ENCODE measurements around the gene SESN1.

Gene SESN1

DNA sequence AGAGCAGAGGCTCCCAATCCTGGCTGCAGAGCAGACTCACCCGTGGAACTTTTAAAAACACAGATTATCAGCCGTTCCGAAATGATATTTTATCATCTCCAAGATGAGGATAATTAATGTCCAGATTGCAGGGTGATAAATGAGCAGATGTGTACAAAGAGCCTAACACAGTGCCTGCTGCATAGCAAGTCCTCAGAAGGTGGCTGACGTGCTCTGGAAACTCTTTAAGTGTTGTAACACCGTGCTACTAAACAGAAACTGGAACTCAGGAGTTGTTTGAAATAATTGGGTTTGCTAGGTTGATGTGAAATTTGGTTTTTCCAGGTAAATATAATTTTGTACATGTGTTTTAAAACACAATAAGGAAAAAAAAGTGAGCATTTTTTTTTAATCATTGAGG, 128.4 kb downstream of the SESN1 start:
- no peak for DNase-seq (ENCODE audit: low read depth in 2 of 2, low spot score in 1 of 2)

DNA sequence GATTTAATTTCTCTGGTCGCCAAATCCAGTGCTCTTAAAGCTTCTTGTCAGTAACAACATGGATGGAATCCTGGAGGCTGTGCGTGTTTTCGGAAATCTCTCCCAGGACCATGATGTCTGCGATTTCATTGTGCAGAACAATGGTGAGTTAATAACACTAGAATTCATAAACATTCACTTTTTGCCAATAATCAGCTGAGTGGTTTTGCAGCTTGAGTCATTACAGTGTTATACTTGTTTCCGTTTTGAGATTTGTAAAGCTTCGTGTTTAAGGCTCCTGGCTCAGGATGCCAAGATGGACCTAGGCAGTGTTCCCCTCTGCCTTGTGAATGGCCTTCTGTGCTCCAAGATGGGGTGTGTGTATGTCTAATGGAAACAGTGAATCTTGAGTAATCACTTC, 132.7 kb downstream of the SESN1 start:
- no peak for DNase-seq (ENCODE audit: low read depth in 2 of 2, low spot score in 1 of 2)

DNA sequence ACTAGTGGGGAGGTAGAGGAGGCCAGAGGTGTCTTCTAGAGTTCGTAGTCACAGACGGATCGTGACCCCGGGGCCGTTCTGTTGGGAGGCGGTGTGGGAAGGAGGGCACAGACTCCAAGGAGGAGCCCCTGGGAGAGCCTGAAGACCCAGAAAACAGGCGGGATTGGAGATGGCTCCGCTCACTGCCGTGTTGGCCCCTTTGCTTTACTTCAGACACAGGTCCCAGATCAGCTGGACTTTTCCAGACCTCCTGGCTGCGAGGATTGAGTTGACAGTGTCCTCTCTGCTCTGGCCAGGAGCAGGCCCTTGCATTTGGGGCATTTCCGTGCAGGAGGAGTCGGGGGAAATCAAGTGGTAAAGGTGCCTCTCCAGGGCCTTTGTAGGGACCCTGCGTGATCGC, 133.6 kb downstream of the SESN1 start:
- DNase-seq (ENCODE audit: low read depth in 2 of 2, low spot score in 1 of 2) = no peak

DNA sequence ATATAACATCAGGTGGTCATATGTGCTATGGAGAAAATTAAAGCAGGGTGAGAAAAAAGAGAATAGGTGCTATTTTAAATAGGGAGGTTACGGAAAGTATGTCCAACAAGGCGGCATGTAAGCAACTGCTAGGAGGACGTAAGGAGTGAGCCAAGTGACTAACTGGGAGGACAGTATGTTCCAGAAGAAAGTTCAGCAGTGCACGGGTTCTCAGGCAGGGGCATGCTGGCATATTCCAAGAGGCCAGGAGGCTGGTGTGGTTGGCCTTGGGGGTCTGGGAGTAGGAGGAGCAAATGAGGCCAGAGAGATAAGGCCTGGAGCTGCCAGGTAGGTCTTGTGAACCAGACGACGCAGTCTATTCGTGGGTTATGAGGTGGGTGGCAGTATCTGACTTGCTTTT, 134.0 kb downstream of the SESN1 start:
- no peak for DNase-seq (ENCODE audit: low read depth in 2 of 2, low spot score in 1 of 2)

DNA sequence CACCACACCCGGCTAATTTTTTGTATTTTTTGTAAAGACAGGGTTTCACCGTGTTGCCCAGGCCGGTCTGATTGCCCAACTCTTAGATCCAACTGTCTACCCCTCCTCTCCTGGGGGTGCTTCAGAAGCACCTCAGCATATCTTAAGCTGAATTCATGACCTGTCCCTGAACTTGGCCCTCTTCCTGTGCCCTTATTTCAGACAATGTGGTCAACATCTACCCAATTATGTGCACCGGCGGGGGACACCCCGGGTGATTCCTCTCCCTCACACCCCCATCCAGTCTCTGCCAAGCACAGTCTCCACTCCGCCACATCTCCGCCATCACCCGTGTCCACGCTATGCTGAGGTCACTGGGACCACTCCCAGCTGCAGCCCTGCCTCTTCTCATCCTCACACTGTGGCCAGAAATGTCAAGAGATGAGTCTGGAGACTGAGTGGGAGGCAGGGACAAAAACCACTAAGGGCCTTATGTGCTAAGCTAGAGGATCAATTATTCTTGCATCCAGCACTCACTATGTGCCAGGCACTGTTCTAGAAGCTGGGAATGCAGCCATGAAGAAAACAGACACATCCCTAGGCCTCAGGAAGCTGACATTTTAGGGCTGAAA, 134.6 kb downstream of the SESN1 start:
- DNase-seq (ENCODE audit: low read depth in 2 of 2, low spot score in 1 of 2) = no peak

DNA sequence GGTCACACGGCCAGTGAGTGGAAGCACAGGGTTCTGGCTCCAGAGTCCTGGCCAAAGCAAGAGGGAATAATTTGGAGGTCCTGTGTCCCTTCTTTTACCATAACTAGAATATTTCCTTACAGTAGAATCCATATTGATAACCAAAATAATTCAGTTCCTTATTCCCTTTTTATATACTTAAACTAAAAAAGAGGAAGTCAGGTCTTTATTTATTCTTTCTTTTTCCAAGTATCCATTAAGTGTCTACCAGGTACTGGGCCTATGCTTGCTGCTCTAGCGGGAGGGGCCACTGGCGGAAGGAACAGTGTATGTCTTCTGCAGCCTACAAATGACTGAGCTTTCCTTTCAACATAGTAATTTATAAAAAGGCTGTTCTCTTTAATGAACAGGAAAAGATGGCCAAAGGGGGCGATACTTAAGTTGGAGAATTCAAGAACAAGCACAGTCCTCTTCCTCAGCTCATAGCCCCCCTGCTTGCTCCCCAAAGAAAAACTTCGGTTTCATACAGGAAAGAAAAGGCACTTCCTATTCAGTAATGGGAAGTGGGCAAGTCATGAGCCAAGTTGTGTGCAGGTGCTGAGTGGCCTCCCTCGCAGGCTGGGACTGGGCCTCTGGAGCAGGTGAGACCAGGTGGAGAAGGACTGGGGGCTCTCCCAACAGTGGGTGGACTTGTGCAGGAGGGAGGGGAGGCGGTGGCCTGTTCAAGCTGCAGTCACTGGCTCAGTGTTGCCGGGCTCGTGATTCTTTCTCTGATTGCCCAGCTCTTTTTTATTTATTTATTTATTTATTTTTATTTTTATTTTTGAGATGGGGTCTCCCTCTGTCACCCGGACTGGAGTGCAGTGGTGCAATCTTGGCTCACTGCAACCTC, 135.5 kb downstream of the SESN1 start:
- no peak for DNase-seq (ENCODE audit: low read depth in 2 of 2, low spot score in 1 of 2)

DNA sequence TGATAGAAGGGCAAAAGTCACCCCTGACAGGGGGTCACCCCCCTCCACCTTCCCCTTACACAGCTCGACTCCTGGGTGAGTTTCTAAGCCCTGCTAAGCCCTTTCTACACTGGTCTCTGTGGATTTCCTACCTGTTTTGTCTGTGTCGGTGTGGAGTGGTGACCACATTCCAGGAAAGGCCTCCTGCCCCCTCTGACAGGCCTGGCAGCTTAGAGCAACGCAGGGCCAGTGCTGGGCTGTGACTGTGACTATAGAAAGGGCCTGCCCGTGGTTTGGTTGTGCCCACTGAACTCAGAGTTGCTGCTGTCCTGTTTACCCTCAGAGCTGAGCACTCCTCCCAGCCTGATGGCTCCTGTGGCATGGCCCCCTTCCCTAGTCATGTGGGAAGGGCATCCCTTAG, 137.4 kb downstream of the SESN1 start:
- no peak for DNase-seq (ENCODE audit: low read depth in 2 of 2, low spot score in 1 of 2)

DNA sequence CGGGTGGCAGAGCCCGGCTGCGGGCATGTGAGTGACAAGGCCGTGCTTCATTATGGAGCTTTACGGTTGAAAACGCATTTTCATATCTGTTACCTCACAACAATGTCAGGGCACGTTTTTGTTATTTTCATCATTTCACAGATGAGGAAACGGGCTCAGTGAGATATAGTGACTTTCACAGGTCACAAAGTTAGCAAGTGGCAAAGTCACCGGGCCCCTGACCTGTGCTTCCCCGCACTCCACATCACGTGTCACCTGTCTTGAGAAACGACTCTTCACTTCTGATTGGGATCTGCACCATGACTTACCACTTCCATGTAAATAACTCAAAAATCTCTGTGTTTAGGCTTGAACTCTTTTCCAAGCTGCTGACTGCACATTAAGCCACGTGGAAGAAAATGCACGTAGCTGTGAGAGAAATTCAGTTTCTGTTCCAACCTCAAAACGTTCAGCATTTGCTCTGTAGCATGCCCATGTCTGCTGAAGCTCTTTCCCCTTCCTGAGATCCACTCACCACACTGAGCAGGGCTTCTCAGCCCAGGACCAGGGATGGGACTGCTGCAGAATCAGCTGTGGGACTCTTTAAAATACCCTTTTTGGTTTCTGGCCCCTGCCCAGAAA, 139.2 kb downstream of the SESN1 start:
- no peak for DNase-seq (ENCODE audit: low read depth in 2 of 2, low spot score in 1 of 2)

DNA sequence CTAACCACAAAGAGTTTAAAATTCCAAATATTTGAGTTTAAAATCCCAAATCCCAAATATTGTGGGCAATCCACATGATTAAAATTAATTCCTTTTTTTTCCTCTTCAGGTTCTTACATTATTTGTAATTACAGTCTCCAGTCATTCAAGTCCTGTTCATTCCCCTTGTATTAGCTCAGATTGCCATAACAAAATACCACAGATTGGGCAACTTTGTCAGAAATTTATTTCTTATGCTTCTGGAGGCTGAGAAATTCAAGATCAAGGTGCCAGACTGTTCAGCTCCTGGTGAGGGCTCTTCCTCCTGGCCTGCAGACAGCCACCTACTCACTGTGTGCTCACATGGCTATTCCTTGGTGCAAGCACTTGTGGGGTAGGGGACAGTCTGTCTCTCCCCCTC, 141.0 kb downstream of the SESN1 start:
- DNase-seq (ENCODE audit: low read depth in 2 of 2, low spot score in 1 of 2) = no peak

DNA sequence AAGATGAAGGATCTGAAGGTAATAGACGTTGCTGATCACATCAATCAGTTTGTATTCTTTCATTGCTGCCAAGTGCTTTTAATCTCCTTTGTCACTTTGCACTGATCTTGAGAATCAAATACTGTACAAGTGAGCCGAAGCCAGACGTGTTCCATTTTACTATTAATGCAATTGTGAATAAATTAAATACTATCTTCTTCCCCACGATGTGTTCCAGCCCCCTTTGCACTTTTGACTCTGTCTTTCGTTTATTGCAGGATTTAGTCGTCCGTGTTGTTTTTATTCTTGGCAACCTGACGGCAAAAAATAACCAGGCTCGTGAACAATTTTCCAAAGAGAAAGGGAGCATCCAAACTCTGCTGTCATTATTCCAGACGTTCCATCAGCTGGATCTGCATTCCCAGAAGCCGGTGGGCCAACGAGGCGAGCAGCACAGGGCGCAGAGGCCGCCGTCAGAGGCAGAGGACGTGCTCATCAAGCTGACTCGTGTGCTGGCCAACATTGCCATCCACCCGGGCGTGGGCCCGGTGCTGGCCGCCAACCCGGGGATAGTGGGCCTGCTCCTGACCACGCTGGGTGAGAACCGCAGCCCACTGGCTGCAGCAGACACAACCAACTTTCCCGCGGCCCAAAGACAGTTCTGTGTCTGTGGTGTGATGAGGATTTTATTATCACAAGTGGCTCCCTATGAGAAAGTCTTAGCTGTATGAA, 141.7 kb downstream of the SESN1 start:
- DNase-seq (ENCODE audit: low read depth in 2 of 2, low spot score in 1 of 2) = no peak

DNA sequence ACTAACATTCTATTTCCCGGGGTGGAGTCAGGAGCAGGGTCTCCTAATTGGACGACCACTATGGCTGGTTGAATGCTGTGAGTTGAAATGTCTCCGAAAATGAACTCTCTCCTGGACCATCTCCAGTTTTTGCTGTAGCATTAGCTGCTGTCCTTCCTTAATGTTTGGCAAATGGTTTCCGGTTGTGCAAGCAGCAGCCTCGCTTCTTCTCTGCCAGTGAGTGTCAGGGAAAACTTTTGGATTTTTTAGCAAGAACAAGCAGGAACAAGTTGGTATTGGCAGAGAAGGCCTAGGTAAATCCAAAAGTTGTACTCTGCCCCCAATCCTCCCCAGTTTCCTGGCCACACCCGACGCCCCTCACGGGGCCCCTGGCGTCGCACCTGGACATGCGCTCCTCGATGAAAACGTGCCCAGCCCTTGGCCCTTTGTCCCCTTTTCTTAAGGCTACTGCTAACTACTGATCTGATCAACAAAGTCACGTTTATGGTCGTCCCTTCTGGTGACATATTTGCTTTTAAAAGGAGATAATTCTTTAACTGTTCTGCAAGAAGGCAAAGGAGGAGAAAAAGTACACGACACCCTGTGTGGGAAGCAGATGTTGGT, 143.2 kb downstream of the SESN1 start:
- DNase-seq (ENCODE audit: low read depth in 2 of 2, low spot score in 1 of 2) = no peak

DNA sequence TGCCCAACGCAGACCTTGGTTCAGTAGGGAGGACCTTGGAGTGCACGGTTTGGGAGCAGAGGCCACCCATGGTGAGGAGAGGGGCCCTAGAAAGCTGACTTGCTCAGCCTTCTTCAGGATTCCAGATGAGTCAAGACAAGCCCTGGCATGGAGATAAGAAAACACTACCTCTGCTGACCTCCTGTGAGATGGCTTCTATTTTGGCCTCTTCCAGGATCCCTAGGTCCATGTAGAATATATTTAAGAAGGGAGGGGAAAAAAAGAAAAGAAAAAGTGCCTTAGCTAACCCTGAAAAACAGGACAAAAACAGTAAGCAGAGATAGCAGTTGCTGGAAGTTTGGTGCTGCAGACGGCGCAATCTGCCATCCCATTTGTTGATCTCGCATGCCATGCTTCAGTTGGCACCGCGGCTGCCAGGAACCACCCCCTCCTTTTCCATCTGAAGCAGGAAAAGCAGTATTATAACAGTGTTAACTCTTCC, 146.4 kb downstream of the SESN1 start:
- no peak for DNase-seq (ENCODE audit: low read depth in 2 of 2, low spot score in 1 of 2)

DNA sequence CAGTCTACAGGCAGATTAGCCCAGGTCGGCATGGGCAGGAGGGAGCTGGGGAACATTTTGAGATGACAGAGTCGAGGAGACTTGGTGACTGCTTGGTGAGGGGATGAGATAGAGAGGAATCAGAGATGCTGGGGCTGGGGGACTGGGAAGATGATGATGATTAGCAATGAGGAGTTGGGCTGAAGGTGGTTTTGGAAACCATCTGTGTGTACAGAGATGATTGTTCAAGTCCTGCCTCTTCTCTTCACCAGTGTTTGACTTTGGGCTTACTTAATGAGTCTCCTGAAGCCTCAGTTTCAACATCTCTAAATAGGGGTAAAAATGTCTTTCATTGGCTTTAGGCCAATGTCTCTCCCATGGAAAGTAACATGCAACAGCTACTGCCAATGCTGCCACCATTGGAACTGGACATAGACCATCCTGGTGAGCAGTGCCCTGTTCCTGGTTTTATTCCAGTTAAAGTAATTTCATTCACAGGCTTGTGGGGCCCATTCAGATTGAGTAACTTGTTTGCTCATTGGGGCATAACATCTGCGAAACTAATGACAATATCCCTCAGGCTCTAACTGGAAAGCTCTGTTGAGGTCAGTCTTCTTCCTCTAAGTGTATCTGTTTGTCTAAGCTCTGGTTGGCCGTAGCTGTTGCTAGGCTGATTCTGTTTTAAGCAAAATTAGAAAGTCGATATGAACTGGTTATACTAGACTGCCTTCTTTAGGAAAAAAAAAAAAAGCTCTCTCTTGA, 147.4 kb downstream of the SESN1 start:
- no peak for DNase-seq (ENCODE audit: low read depth in 2 of 2, low spot score in 1 of 2)

DNA sequence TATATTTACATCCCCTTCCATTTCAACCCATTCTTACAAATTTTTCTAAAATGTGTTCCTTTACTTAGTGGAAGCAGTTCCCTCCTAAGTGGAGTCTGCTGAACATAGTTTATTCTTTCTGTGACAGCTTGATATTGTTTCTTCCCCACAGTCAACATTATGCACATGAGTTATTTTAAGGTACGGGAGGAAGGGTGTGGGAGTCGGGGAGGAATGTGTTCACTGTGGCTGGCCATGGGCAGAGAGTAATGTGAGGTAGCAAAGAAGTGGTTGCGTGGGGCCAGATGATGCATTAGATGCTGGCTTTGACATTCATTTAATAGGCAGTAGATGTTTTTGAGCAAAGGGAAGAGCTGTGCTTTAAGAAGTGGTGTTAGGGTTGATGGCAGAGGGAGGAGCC, 148.0 kb downstream of the SESN1 start:
- no peak for DNase-seq (ENCODE audit: low read depth in 2 of 2, low spot score in 1 of 2)

DNA sequence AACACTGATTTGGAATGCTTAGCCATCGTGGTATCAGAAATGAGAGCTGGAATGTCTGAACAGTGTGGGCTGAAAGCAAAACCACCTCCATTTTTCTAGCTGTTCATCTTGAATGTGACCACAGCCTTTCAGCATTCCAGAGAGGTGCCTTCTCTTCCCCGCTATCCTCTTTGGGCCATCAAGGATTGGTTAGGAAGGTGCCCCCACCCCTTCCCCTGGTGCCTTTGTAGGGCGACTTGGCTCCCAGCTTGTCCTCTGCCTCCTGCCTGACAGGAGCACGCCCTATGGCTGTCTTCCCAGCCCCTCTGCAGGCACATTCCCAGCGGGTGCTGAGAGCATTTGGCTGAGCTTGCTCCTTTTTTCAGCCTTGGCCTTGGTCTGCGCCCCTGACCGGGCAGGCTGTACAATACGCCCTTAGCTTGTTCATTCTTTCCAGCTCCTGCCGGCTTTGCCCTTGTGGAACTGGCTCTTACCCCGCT, 148.9 kb downstream of the SESN1 start:
- DNase-seq (ENCODE audit: low read depth in 2 of 2, low spot score in 1 of 2) = no peak

DNA sequence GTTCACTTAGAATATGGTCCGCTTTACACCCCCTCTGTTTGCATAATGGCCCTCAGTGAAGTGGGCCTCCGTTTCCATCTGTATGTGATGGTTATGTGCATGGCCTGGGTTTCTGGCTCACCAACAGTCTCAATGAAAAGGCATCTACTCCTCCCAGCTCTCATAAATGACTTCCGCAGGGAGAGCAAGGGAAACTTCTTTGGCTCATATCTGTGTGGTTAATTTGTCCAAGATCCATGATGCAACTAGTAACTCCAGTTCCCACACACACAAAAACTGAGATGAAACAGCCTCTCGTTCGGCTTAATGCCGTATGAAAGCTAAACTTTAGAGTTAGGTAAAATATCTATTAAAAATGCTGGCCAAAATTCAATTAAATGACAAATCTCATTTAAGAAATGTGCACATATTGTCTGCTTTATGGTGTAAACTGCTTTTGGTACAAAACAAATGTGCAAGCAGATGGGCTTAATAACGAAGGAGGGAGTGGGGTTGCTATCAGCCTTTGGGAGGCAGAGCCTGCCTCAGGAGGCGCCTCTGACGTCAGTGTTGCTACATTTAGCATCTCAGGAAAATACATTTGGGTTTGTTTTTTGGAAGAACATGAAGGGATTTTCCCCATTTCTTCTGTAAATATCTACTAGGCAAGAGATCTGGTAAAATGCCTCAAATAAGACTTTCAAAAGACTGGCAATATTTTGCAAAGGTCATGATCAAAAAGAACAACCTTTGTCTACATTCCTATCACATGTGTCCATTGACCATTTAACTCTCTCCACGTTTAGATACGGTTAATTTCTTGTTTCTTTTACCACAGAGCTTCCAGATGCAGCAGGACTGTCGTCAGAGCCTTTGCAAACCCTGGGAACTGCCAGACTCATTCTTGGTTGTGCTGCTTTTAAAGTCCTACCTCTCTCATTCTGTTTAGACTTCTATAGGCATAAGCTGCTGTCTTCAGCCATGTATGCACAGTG, 149.7 kb downstream of the SESN1 start:
- DNase-seq (ENCODE audit: low read depth in 2 of 2, low spot score in 1 of 2) = no peak

DNA sequence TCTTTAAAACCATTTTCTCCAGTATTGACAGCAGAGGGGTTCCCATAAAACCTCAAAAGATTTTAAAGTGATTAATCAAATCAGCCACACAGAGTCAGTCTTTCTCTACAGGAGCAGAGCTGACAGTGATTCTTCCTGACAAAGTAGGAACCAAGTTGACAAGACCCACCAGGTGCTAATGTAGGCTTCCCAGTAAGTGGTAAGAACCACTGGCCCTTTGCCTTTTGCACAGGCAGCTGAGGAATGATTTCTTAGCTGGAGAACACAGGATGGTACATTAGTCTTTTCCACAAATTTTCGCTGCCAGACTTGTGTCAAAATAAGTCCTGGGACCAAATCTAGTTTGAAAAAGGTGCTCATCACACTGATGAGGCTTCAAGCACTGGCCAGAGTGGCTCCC, 150.6 kb downstream of the SESN1 start:
- DNase-seq (ENCODE audit: low read depth in 2 of 2, low spot score in 1 of 2) = no peak

DNA sequence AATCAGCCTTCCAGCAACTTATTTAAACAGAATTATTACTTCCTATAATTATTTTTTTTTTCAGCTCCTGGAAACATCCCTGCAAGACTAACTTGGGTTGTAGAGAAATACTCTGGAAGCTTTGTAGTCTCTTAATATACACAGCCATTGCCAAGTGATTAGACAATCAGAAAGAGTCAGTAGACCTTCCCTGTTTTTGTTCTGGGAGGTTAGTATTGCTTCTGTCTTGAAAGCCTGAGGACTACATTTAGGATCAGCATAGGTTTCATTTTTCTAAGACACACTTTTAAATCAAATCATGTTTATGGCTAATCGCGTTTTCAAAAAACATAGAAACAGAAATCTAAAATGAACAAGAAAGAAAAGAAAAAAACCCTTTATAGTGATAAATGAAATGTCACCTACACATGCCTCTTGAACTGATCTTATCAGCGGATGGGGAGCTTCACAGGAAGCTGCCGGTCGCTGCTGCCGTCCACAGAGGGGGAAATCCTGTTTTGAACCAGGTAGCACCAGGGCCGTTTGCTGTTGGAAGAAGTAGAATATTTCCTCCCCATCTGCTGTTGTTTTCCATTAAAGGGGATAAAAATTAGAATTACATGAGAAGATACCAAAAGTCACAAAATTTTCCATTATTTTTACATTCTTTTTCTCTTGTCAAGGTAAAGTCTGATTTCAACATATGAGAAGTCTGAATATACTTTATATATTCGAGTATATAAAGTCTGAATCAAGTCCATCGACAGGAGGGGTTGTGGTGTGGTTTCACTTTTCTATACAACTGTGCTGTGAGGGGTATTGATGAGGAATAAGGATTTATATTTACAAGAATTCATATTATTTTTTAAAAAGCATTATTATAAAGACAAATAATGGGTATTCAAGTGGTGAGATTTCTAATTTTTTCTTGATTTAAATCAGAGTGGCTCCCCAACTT, 151.8 kb downstream of the SESN1 start:
- DNase-seq (ENCODE audit: low read depth in 2 of 2, low spot score in 1 of 2) = peak; percentile 23 to 29
